HG03432 (cell line): ENCODE measurements around the gene PCDHGA9.
"Not testable (repeated sequence)": the region's sequence is repeated elsewhere in the genome, so short reads cannot be mapped to it uniquely, and the experiment has no call there.

ENCODE experiments used
- ATAC-seq: cut with Tn5 transposase; IDR thresholded peaks from one replicate; pipeline ENCODE4 v1.9.1; 2021; ENCODE audit warnings: mild to moderate bottlenecking, moderate library complexity; ENCODE audit not compliant: unreplicated experiment

PCDHGA9 gene

DNA sequence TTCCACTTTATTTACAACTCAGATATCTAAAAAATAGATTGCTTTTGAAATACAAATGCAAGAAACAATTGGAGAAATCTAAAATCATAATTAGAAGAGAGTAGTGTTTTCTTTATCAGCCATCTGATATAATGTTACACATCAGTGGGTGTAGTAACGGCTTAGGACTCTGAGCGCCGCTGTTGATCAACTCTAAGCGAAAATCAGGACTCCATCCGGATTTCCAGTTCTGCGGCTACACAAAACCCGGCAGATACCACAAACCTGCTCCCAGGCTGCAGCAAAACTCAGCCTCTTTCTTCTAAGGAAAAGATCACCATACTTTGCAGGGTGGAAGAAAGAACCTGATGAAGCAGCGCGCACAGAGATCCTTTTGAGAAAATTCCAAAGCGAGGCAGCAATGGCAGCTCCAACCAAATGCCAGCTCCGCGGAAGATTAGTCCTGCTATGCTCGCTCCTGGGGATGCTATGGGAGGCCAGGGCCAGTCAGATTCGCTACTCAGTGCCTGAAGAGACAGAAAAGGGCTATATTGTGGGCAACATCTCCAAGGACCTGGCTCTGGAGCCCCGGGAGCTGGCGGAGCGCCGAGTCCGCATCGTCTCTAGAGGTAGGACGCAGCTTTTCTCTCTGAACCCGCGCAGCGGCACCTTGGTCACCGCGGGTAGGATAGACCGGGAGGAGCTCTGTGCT is at the start of gene PCDHGA9:
Gene PCDHGA9, plus strand, starts transcription at position 226 of the 691 bp plus-strand sequence. Its CDS starts 175 bp downstream, at position 401.
- peak; percentile 43 for ATAC-seq

- ATAC-seq: no peak
Observed at GRCh38 chr5:141354900-141355469, 47.6 kb upstream of the PCDHGA9 start, which contains the start of gene PCDHGA4. Gene PCDHGA4, plus strand, starts transcription at chr5:141355021. Its CDS starts 87 bp downstream, at chr5:141355108.

- no peak for ATAC-seq
Observed at GRCh38 chr5:141355641-141356040, 46.9 kb upstream of the PCDHGA9 start.

- no peak for ATAC-seq
Observed at GRCh38 chr5:141356133-141356532, 46.4 kb upstream of the PCDHGA9 start.

DNA sequence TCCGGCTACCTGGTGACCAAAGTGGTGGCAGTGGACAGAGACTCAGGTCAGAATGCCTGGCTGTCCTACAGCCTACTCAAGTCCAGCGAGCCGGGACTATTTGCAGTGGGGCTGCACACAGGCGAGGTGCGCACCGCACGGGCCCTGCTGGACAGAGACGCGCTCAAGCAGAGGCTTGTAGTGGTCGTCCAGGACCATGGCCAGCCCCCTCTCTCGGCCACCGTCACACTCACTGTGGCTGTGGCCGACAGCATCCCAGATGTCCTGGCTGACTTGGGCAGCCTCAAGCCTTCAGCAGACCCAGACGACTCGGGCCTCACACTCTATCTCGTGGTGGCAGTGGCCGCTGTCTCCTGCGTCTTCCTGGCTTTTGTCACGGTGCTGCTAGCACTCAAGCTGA is 45.6 kb upstream of the PCDHGA9 start:
- no peak for ATAC-seq

GRCh38 chr5:141359790-141360426 is 42.7 kb upstream of the PCDHGA9 start, which contains the start of gene PCDHGB2:
Gene PCDHGB2, plus strand, starts transcription at chr5:141359994. Its CDS starts 142 bp downstream, at chr5:141360136.
- ATAC-seq: peak; percentile 82

DNA sequence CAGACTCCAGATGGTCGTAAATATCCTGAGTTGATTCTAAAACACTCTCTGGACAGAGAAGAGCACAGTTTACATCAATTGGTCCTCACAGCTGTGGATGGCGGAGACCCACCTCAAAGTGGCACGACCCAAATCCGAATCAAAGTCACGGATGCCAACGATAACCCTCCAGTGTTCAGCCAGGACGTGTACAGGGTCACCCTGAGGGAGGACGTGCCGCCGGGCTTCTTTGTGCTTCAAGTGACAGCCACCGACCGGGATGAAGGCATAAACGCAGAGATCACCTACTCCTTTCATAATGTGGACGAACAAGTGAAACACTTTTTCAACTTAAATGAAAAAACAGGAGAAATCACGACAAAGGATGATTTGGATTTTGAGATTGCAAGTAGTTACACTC is 41.9 kb upstream of the PCDHGA9 start:
- no peak for ATAC-seq

GRCh38 chr5:141362719-141363118 is 39.9 kb upstream of the PCDHGA9 start:
- ATAC-seq: no peak

DNA sequence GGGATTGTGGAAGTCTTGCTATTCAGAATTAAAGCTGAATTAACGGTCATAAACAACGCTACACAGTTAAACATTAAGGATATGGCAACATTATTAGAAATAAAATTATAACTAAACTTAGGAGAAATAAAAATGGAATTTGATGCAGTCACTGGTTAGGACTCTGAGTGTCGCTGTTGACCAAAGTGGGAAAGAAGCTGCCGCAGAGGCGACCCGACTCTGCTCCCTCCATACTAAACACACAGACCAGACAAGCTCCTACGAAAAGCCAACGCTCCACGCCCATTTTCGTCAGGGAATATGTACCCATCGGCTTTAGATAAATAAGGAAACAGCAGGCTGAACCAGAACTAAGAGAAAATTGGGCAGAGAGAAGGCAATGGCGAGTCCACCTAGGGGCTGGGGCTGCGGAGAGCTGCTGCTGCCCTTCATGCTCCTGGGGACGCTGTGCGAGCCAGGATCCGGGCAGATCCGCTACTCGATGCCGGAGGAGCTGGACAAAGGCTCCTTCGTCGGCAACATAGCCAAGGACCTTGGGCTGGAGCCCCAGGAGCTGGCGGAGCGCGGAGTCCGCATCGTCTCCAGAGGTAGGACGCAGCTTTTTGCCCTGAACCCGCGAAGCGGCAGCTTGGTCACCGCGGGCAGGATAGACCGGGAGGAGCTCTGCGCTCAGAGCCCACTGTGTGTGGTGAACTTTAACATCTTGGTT is 38.5 kb upstream of the PCDHGA9 start, which contains the start of gene PCDHGA5:
Gene PCDHGA5, plus strand, starts transcription at position 211 of the 709 bp plus-strand sequence. Its CDS starts 169 bp downstream, at position 380.
- ATAC-seq: no peak

DNA sequence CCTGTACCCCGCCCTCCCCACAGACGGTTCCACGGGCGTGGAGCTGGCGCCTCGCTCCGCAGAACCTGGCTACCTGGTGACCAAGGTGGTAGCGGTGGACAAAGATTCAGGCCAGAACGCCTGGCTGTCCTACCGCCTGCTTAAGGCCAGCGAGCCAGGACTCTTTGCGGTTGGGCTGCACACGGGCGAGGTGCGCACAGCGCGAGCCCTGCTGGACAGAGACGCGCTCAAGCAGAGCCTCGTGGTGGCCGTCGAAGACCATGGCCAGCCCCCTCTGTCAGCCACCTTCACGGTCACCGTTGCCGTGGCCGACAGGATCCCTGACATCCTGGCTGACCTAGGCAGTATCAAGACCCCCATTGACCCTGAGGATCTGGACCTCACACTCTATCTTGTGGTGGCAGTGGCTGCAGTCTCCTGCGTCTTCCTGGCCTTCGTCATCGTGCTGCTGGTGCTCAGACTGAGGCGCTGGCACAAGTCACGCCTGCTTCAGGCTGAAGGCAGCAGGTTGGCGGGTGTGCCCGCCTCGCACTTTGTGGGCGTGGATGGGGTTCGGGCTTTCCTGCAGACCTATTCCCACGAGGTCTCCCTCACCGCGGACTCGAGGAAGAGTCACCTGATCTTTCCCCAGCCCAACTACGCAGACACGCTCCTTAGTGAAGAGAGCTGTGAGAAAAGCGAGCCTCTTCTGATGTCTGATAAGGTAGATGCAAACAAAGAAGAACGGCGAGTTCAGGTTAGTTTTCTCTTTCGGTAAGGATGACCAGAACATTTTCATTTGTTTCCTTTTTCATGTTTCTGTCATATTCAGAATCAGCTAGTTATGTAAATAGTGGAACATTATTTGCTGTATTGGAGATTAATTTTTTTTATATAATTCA is 36.3 kb upstream of the PCDHGA9 start:
- no peak for ATAC-seq

- peak; percentile 93 for ATAC-seq
Observed at GRCh38 chr5:141369994-141370848, 32.4 kb upstream of the PCDHGA9 start, which contains the start of gene PCDHGB3. Gene PCDHGB3, plus strand, starts transcription at chr5:141370242. Its CDS starts 153 bp downstream, at chr5:141370395.

DNA sequence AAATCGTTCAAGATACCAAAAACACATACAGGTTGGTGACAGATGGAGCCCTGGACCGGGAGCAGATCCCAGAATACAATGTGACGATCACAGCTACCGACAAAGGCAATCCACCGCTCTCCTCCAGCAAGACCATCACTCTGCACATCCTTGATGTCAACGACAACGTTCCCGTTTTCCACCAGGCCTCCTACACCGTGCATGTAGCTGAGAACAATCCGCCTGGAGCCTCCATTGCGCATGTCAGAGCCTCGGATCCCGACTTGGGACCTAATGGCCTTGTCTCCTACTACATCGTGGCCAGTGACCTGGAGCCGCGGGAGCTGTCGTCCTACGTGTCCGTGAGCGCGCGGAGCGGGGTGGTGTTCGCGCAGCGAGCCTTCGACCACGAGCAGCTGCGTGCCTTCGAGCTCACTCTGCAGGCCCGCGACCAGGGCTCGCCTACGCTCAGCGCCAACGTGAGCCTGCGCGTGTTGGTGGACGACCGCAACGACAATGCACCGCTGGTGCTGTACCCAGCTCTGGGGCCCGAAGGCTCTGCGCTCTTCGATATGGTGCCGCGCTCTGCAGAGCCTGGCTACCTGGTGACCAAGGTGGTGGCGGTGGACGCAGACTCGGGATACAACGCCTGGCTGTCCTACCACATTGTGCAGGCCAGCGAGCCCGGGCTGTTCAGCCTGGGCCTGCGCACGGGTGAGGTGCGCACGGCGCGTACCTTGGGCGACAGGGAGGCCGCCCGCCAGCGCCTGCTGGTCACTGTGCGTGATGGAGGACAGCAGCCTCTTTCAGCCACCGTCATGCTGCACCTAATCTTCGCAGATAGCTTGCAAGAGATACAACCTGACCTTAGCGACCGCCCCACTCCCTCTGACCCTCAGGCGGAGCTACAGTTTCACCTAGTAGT is 30.8 kb upstream of the PCDHGA9 start:
- ATAC-seq: no peak

DNA sequence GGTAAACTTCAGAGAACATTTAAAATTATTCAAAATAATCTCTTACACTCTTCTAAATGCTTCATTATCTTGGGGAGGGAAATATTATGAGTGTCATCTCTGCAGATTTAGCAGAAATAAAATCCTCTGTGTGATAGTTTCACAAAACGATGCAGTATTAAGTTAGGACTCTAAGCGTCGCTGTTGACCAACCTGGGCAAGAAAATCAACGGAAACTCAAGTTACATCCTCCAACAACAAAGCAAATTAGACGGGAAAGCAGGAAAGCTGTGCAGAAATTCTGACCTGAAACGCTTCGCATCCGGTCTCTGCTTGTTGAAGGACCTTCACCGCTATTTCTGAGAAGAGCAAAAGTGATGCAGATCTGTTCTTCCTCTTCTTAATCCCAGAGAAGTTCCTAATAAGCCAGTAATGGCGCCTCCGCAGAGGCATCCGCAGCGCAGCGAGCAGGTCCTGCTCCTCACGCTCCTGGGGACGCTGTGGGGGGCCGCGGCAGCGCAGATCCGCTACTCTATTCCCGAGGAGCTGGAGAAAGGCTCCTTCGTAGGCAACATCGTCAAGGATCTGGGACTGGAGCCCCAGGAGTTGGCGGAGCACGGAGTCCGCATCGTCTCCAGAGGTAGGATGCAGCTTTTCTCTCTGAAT is 28.8 kb upstream of the PCDHGA9 start, which contains the start of gene PCDHGA6:
Gene PCDHGA6, plus strand, starts transcription at position 219 of the 645 bp plus-strand sequence. Its CDS starts 193 bp downstream, at position 412.
- ATAC-seq: no peak

- no peak for ATAC-seq
Observed at GRCh38 chr5:141374627-141375026, 28.0 kb upstream of the PCDHGA9 start.

- not testable (repeated sequence) for ATAC-seq
Observed at GRCh38 chr5:141375444-141376155, 27.0 kb upstream of the PCDHGA9 start.

- ATAC-seq: peak; percentile 64
Observed at GRCh38 chr5:141382469-141383294, 19.9 kb upstream of the PCDHGA9 start, which contains the start of gene PCDHGA7. Gene PCDHGA7, plus strand, starts transcription at chr5:141382742. Its CDS starts 158 bp downstream, at chr5:141382900.
